Psoas muscle (tissue), 8 donors: ENCODE results near the gene PYCR2. TPM values are rescaled to one million over a fixed set of nuclear protein-coding genes. Genes with fewer than 3 reads are reported as not detected.

ENCODE experiments used
- ATAC-seq, 4 donors: fragments of 200-7000 bp; cut with Tn5 transposase; one replicate each; pipeline ENCODE4 v1.9.1; 2020; ENCODE audit warnings: moderate library complexity in 3 of 4, mild to moderate bottlenecking in 2 of 4
- DNase-seq, 2 donors: peaks; one replicate each; pipeline ENCODE4 v3.0.0-alpha.2; 2020
- H3K27ac ChIP-seq: fragments of 200-600 bp; one replicate; pipeline ENCODE4 v1.8.0; 2022
- H3K27me3 ChIP-seq, 3 donors: fragments of 200-600 bp in 1 of 3; one replicate each; pipeline versions ENCODE4 v1.6.1 to v1.8.0; 2013 to 2022; ENCODE audit warnings: low read length in 2 of 3, mild to moderate bottlenecking in 2 of 3, moderate library complexity in 1 of 3; ENCODE audit not compliant: insufficient read depth in 3 of 3
- H3K36me3 ChIP-seq, 2 donors: fragments of 200-600 bp in 1 of 2; one replicate each; pipeline versions ENCODE4 v1.6.1 to v1.8.0; 2013 to 2022; ENCODE audit warnings: low read depth in 1 of 2, mild to moderate bottlenecking in 1 of 2, moderate library complexity in 1 of 2; ENCODE audit not compliant: insufficient read depth in 1 of 2
- H3K4me1 ChIP-seq: fragments of 200-600 bp; one replicate; pipeline ENCODE4 v1.8.0; 2022
- H3K4me3 ChIP-seq: fragments of 200-600 bp; one replicate; pipeline ENCODE4 v1.8.0; 2022; ENCODE audit warnings: mild to moderate bottlenecking
- H3K9me3 ChIP-seq: fragments of 200-600 bp; one replicate; pipeline ENCODE4 v1.8.0; 2022
- WGBS, 3 donors: extraction: QIAGEN DNeasy Blood & Tissue Kit; methylation state at CpG; one replicate each; pipeline versions ENCODE4 v1.1.6 to v1.1.7; 2013; 5-methylcytosine and 5-hydroxymethylcytosine counted together
- intact Hi-C, 2 donors: fragments of 100-400 bp; cut with DNase I; formaldehyde crosslinking; loops; one replicate each; pipeline versions ENCODE4 v1.11.0 to v1.14.2; 2022
- polyA plus RNA-seq, 3 donors: library from polyadenylated mRNA; stranded (reverse); fragments of 200-250 nt; gene quantifications; one replicate each; pipeline ENCODE4 v1.2.3, GENCODE V29; 2013
- total RNA-seq, 4 donors: library from RNA; stranded (reverse); fragmentation: NEBNext Ultra II Directional in 2 of 4; extraction: Animal tissue kit (Norgen Biotek cat#: 25700) in 2 of 4; gene quantifications; one replicate each; pipeline versions ENCODE4 v1.2.1 to v1.2.4, GENCODE V29; 2021 to 2023
- TF ChIP-seq, protein P1 (sequence below): fragments of 200-600 bp; IDR thresholded peaks from one replicate; pipeline ENCODE4 v1.8.0; 2022; ENCODE audit warnings: antibody characterized with exemption
- donor health status: healthy with polysubstance abuse.
- donor health status: DM: no; HTN: no; CAD: no; lungs with moderate emphysema.
- donor health status: Bipolar disorder and iron deficiency.
- donor health status: healthy.
- donor health status: DM: yes; HTN: yes; CAD: no.
- donor health status: DM: no; HTN: no; CAD: no.
- donor health status: DM: no; HTN: no; CAD: no.
- donor health status: DM: yes; HTN: yes; CAD: no.

PYCR2 gene
- total and polyA plus RNA-seq, 7 donors = 34.9 to 70.2 (median 52.0) TPM

DNA sequence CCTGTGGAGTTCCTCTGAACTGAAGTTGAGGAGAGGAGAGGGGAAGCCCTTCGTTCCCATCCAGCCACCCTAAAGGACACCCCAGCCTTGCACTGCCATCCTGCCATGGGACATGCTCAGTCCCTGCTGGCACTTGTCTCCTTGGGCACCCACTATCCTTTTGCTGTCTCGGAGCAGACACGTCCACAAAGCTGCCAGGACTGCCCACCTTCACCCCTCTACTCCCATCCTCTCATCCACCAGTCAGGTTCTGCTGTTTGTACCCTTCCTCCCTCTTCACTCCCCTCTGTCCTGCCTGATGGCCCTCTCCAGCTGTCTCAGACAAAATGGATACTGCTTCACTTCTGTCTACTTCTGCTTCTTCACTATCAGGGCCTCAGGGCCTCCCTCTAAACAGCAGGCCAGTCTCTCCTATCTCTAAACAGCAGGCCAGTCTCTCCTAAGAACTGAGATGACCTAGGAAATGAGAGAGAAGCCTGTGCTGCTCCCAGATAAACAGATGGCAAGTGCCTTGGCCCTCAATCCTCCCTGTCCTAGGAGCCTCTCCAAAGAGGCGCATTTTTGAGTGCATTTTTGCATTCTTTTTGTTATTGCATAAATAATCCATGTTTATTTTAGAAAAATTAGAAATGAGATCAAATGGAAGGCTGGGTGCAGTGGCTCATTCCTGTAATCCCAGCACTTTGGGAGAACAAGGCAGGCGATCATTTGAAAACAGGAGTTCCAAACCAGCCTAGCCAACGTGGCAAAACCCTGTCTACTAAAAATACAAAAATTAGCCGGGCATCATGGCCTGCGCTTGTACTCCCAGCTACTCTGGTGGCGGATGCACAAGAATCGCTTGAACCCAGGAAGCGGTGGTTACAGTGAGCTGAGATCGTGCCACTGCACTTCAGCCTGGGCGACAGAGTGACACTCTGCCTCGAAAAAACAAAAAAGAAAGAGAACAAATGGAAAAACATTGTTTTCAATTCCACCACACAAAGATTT, 4.4 kb upstream of the PYCR2 start:
- TF ChIP-seq, protein P1, sequence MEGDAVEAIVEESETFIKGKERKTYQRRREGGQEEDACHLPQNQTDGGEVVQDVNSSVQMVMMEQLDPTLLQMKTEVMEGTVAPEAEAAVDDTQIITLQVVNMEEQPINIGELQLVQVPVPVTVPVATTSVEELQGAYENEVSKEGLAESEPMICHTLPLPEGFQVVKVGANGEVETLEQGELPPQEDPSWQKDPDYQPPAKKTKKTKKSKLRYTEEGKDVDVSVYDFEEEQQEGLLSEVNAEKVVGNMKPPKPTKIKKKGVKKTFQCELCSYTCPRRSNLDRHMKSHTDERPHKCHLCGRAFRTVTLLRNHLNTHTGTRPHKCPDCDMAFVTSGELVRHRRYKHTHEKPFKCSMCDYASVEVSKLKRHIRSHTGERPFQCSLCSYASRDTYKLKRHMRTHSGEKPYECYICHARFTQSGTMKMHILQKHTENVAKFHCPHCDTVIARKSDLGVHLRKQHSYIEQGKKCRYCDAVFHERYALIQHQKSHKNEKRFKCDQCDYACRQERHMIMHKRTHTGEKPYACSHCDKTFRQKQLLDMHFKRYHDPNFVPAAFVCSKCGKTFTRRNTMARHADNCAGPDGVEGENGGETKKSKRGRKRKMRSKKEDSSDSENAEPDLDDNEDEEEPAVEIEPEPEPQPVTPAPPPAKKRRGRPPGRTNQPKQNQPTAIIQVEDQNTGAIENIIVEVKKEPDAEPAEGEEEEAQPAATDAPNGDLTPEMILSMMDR = no peak
- Histone ChIP-seq H3K4me1 (peaks cover under 1% of the 10 kb centered on the region), H3K9me3 (no peaks in the 10 kb centered on the region), H3K27ac (no peak overlapping the region), H3K4me3 (no peak overlapping the region), H3K27me3 (no peaks in the 10 kb centered on the region), H3K36me3 (no peaks in the 10 kb centered on the region)
- intact Hi-C loops = no loop called here
- DNase-seq (no peak), ATAC-seq (no peak)
- WGBS, 3 donors = 82 to 92% (median 89%) methylated on average over 14 of the region's 14 CpGs

DNA sequence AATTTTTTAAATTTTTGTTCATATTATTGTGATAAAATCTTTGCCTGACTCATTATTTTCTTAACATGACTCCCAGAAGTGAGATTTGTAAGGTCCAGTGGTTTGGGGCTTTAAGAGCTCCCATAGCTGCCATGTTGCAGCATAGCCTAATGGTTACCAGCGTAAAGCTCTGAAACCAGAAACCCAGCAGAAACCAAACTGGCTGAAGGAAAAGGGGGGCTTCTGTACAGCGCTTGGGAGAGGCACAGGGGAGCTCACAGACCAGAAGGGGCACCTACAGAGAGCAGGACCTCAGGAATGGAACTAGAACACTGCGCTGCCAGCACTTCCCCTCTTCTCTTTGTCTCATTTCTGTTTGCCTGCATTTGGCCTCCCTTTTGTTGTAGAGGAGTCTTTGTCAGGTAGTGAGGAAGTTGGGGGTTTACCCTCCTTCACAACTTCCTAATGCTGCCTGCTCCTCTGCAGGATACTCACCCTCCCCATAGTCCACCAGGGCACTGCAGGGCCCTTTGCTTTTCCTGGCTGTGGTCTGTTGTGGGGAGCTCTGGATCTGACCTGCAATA, 2.6 kb upstream of the PYCR2 start:
- 83 to 85% (median 83%) methylated on average over 3 of the region's 3 CpGs for WGBS, 3 donors
- H3K4me1 ChIP-seq = peaks cover 8% of the 10 kb centered on the region
- TF ChIP-seq, protein P1 = no peak
- peaks cover 0 to 6% of the 10 kb centered on the region in 2 donors for H3K36me3 ChIP-seq
- no peaks in the 10 kb centered on the region for H3K27me3 ChIP-seq
- DNase-seq = no peak
- intact Hi-C loops = no loop called here
- no peak overlapping the region for H3K4me3 ChIP-seq
- H3K27ac ChIP-seq = no peak overlapping the region
- no peak for ATAC-seq
- no peaks in the 10 kb centered on the region for H3K9me3 ChIP-seq

DNA sequence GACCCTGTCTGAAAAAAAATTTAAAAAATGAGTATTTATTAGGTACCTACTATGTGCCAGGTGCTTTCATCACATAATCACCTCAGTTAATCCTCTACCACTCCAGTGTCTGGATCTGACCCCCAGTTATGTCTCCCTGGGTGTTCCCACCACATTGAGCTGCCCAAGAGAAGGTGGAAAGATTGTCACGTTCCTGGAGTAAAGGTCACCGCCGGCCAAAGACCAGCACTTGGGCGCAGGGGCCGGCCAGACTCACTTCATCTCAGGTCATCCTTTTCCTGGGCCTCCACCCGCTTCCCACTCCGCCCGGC, 714 bp downstream of the PYCR2 start:
- Histone ChIP-seq H3K4me1 (peaks cover 14% of the 10 kb centered on the region), H3K9me3 (no peaks in the 10 kb centered on the region), H3K36me3 (peaks cover 5 to 35% of the 10 kb centered on the region in 2 donors), H3K27ac (peak overlapping the region; percentile 97), H3K27me3 (no peaks in the 10 kb centered on the region), H3K4me3 (peak overlapping the region; percentile 98)
- DNase-seq (no peak), ATAC-seq (peak in 3 of 4 donors; percentile 2 to 18 (median 11))
- intact Hi-C loops = loop anchor here (5.0 kb wide), 1 partner anchor 41 kb away; the partner anchor contains the start of gene TMEM63A (in 2 of the 2)
- TF ChIP-seq, protein P1 = no peak
- WGBS, 3 donors = 3 to 5% (median 5%) methylated on average over 8 of the region's 8 CpGs

DNA sequence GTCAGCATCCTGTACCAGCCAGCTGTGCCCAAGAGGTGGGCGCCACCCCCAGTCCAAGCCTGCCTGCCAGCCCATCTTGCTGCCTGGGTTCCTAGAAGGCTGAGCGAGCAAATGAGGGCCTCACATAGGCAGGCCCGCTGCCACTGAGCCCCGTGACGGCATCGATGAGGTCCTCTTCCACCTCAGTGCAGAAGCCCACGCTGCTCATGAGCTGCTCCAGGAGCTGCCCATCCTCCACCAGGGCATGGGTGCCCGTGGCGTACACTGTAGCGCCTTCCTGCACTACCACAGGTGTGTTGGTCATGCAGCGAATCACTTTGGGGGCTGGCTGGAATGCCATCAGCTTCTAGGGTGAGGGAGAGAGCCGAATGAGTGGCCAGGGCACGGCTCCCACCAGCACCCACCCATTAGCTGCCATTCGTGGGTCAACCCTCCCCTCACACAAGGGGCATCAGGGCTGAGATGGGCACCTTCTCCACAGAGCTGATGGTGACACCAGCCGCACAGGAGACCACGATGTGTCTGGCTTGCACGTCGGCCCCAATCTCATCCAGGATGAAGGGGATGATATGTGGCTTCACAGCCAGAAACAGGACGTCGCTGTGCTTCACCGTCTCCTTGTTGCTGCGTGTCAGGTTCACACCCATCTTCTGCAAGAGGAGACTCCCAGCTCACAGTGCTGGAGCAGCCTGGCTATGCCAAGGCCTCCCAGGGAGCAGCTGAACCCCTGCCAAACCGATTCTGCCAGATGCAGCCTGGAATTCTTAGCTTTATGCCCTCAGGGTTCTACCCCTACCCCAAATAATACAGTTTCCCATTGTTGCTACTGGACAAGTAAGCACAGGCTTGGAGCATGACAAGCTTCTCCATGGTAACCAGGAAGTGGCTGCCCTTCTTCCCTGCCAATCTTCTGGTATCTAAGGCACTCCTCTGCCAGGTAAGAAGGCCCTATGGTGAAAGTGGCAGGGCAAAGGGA, 2.0 kb downstream of the PYCR2 start:
- no peaks in the 10 kb centered on the region for H3K9me3 ChIP-seq
- H3K4me3 ChIP-seq = no peak overlapping the region
- H3K36me3 ChIP-seq = peaks cover 5 to 49% of the 10 kb centered on the region in 2 donors
- no peak for DNase-seq
- peaks cover 14% of the 10 kb centered on the region for H3K4me1 ChIP-seq
- 79 to 91% (median 80%) methylated on average over 23 of the region's 23 CpGs for WGBS, 3 donors
- TF ChIP-seq, protein P1 = no peak
- H3K27me3 ChIP-seq = no peaks in the 10 kb centered on the region
- intact Hi-C loops = loop anchor here (5.0 kb wide), 1 partner anchor 40 kb away; the partner anchor contains the start of gene TMEM63A (in 2 of the 2)
- ATAC-seq = no peak
- H3K27ac ChIP-seq = no peak overlapping the region
